H1 (cell line): ENCODE measurements around the gene INPP5A. TPM values are rescaled to one million over a fixed set of nuclear protein-coding genes. Genes with fewer than 3 reads are reported as not detected.
A peak's percentile ranks its signal among the peaks of the same experiment; 100 is the strongest.

Experiments
- CTCF ChIA-PET: fragments of 300-600 bp; sonication (Branson Sonifier 250); formaldehyde crosslinking; loops from one replicate; lab custom pipeline; 2021; ENCODE audit not compliant: partially characterized antibody; lab: Charles Lee
- POLR2A ChIA-PET: fragments of 300-600 bp; sonication (Branson Sonifier 250); formaldehyde crosslinking; loops from one replicate; lab custom pipeline; 2021; ENCODE audit warnings: inconsistent platforms; ENCODE audit not compliant: partially characterized antibody; lab: Charles Lee
- DNase-seq, 2 experiments: peaks; one replicate each; pipeline versions ENCODE4 v3.0.0 to v3.0.0-alpha.2; 2010 to 2022; ENCODE audit warnings: low spot score in 2 of 2, low read depth in 1 of 2, mixed read lengths in 1 of 2
- FAIRE-seq: peaks from 2 replicates; lab custom pipeline; 2011; peaks lifted over from hg19 to GRCh38; lab: Jason Lieb, UNC
- H2AFZ ChIP-seq: 2 replicates; pipeline ENCODE4 v1.8.1; 2012; ENCODE audit warnings: low read length, inconsistent platforms
- H2AK5ac ChIP-seq: 2 replicates; pipeline ENCODE4 v1.6.1; 2013; ENCODE audit warnings: low read depth, low read length
- H2BK120ac ChIP-seq: replicated peaks from 2 replicates; pipeline ENCODE3; 2013; ENCODE audit warnings: low read depth, low read length, inconsistent platforms
- H2BK12ac ChIP-seq: 2 replicates; pipeline ENCODE4 v1.6.1; 2013; ENCODE audit warnings: low read depth, low read length
- H2BK15ac ChIP-seq: 2 replicates; pipeline ENCODE4 v1.6.1; 2013; ENCODE audit warnings: low read length
- H2BK20ac ChIP-seq: 2 replicates; pipeline ENCODE4 v1.6.1; 2013; ENCODE audit warnings: low read length
- H2BK5ac ChIP-seq: 2 replicates; pipeline ENCODE4 v1.6.1; 2013; ENCODE audit warnings: low read depth, low read length
- H3K14ac ChIP-seq: 2 replicates; pipeline ENCODE4 v1.6.1; 2013; ENCODE audit warnings: inconsistent platforms; ENCODE audit not compliant: insufficient read length
- H3K18ac ChIP-seq: 2 replicates; pipeline ENCODE4 v1.6.1; 2013; ENCODE audit warnings: low read length; ENCODE audit errors: extremely low read depth
- H3K23ac ChIP-seq: 2 replicates; pipeline ENCODE4 v1.6.1; 2013; ENCODE audit warnings: inconsistent platforms; ENCODE audit not compliant: insufficient read length
- H3K23me2 ChIP-seq: 2 replicates; pipeline ENCODE4 v1.6.1; 2013; ENCODE audit warnings: low read depth, low read length
- H3K27ac ChIP-seq: 2 replicates; pipeline ENCODE4 v1.6.1; 2011; ENCODE audit warnings: low read depth, low read length, inconsistent platforms
- H3K27me3 ChIP-seq, 4 experiments: replicated peaks in 1 of 4; 1 replicate in 1 of 4; 2 replicates in 3 of 4; pipeline versions ENCODE4 v1.6.1 to v1.8.1; 2011 to 2013; ENCODE audit warnings: low read length in 3 of 4, mild to moderate bottlenecking in 3 of 4, inconsistent platforms in 2 of 4, mixed read lengths in 2 of 4, moderate library complexity in 1 of 4; ENCODE audit not compliant: control insufficient read depth in 3 of 4, insufficient read depth in 3 of 4; ENCODE audit errors: extremely low read depth in 1 of 4
- H3K36me3 ChIP-seq, 4 experiments: 2 replicates each; pipeline versions ENCODE4 v1.6.1 to v1.8.1; 2011 to 2013; ENCODE audit warnings: mild to moderate bottlenecking in 4 of 4, low read length in 3 of 4, moderate library complexity in 2 of 4, control low read depth in 1 of 4, inconsistent platforms in 1 of 4; ENCODE audit not compliant: insufficient read depth in 4 of 4, control insufficient read depth in 2 of 4
- H3K4ac ChIP-seq: replicated peaks from 2 replicates; pipeline ENCODE3; 2013; ENCODE audit warnings: low read length, low read depth, mixed read lengths, inconsistent platforms; ENCODE audit not compliant: insufficient read length
- H3K4me1 ChIP-seq, 4 experiments: replicated peaks in 1 of 4; 1 replicate in 1 of 4; 2 replicates in 3 of 4; pipeline versions ENCODE4 v1.6.1 to v1.8.1; 2011 to 2013; ENCODE audit warnings: low read length in 3 of 4, inconsistent platforms in 2 of 4, mixed read lengths in 1 of 4; ENCODE audit not compliant: insufficient read depth in 4 of 4, control insufficient read depth in 3 of 4
- H3K4me2 ChIP-seq, 2 experiments: 2 replicates each; pipeline versions ENCODE4 v1.6.1 to v1.8.1; 2011 to 2013; ENCODE audit warnings: low read depth in 2 of 2, low read length in 2 of 2, control low read depth in 1 of 2, inconsistent platforms in 1 of 2, mild to moderate bottlenecking in 1 of 2; ENCODE audit not compliant: insufficient read depth in 1 of 2
- H3K4me3 ChIP-seq, 4 experiments: fragments of 200-600, 300-600 bp in 1 of 4; sonication (generic), shearing (Covaris generic), sonication (Bioruptor Twin) in 1 of 4; 2 replicates each; pipeline versions ENCODE4 v1.5.1 to v1.8.1; 2011 to 2016; ENCODE audit warnings: low read length in 4 of 4, low read depth in 3 of 4, control low read depth in 2 of 4, inconsistent platforms in 2 of 4, mild to moderate bottlenecking in 2 of 4, mixed read lengths in 1 of 4, moderate library complexity in 1 of 4; ENCODE audit not compliant: insufficient read depth in 2 of 4; ENCODE audit errors: extremely low read depth in 1 of 4
- H3K56ac ChIP-seq: replicated peaks from 2 replicates; pipeline ENCODE3; 2013; ENCODE audit warnings: low read depth, mild to moderate bottlenecking, mixed read lengths, low read length, inconsistent platforms; ENCODE audit not compliant: insufficient read length
- H3K79me1 ChIP-seq: 2 replicates; pipeline ENCODE4 v1.6.1; 2013; ENCODE audit warnings: low read depth, low read length, control low read depth
- H3K79me2 ChIP-seq, 2 experiments: 2 replicates each; pipeline versions ENCODE4 v1.6.1 to v1.8.1; 2012 to 2013; ENCODE audit warnings: low read length in 2 of 2, mild to moderate bottlenecking in 2 of 2, inconsistent platforms in 1 of 2; ENCODE audit not compliant: insufficient read depth in 2 of 2, control insufficient read depth in 1 of 2
- H3K9ac ChIP-seq, 4 experiments: replicated peaks in 1 of 4; 1 replicate in 1 of 4; 2 replicates in 3 of 4; pipeline versions ENCODE4 v1.6.1 to v1.8.1; 2011 to 2013; ENCODE audit warnings: low read depth in 3 of 4, low read length in 3 of 4, control low read depth in 2 of 4, mild to moderate bottlenecking in 2 of 4, moderate library complexity in 2 of 4, inconsistent platforms in 1 of 4; ENCODE audit errors: extremely low read depth in 1 of 4
- H3K9me3 ChIP-seq, 2 experiments: 2 replicates each; pipeline versions ENCODE4 v1.6.1 to v1.8.1; 2012 to 2013; ENCODE audit warnings: mild to moderate bottlenecking in 2 of 2, moderate library complexity in 2 of 2, control low read depth in 1 of 2, inconsistent platforms in 1 of 2, low read depth in 1 of 2, low read length in 1 of 2, mixed read lengths in 1 of 2; ENCODE audit not compliant: insufficient read depth in 2 of 2
- H4K20me1 ChIP-seq, 2 experiments: replicated peaks in 1 of 2; 2 replicates each; pipeline versions ENCODE3 to v1.8.1; 2011 to 2013; ENCODE audit warnings: inconsistent platforms in 2 of 2, low read length in 2 of 2, mild to moderate bottlenecking in 1 of 2; ENCODE audit not compliant: insufficient read depth in 2 of 2, control insufficient read depth in 1 of 2
- H4K5ac ChIP-seq: 2 replicates; pipeline ENCODE4 v1.6.1; 2013; ENCODE audit warnings: low read length, low read depth, mixed read lengths, inconsistent platforms; ENCODE audit not compliant: insufficient read length
- H4K8ac ChIP-seq: 2 replicates; pipeline ENCODE4 v1.8.0; 2013; ENCODE audit warnings: mild to moderate bottlenecking, moderate library complexity, low read length, inconsistent platforms; ENCODE audit not compliant: insufficient read depth; ENCODE audit errors: extremely low read depth
- H4K91ac ChIP-seq: replicated peaks from 2 replicates; pipeline ENCODE3; 2013; ENCODE audit warnings: low read length, mixed read lengths, inconsistent platforms; ENCODE audit not compliant: insufficient read length
- E2F6 ChIP-seq: IDR thresholded peaks from 2 replicates; pipeline ENCODE4 v1.6.1; 2012; ENCODE audit warnings: inconsistent platforms
- SP1 ChIP-seq: IDR thresholded peaks from 2 replicates; pipeline ENCODE4 v1.6.1; 2011; ENCODE audit warnings: low read depth, low read length
- WGBS, 2 experiments: shearing (Covaris generic) in 1 of 2; methylation state at CpG; one replicate each; pipeline versions ENCODE4 v1.1.6 to v1.1.7; 2013 to 2015; ENCODE audit warnings: low lambda C conversion rate in 2 of 2, mixed read lengths in 2 of 2, inconsistent platforms in 1 of 2, low coverage in 1 of 2, missing lambda C conversion rate in 1 of 2; ENCODE audit not compliant: insufficient replicate concordance in 2 of 2, insufficient coverage in 1 of 2, insufficient read length in 1 of 2; ENCODE audit errors: extremely low coverage in 1 of 2, missing lambda C conversion rate in 1 of 2; 5-methylcytosine and 5-hydroxymethylcytosine counted together
- polyA plus RNA-seq, 7 experiments: library from polyadenylated mRNA; depleted of rRNA in 3 of 7; stranded (reverse) in 5 of 7; unstranded in 2 of 7; fragments of >200 nt in 5 of 7; fragments of 200-250 nt in 2 of 7; gene quantifications; 1 replicate in 5 of 7; 2 replicates in 1 of 7; 4 replicates in 1 of 7; pipeline versions ENCODE4 v1.2.1 to v1.2.3, GENCODE V29; 2011 to 2013; ENCODE audit warnings: missing spikeins in 2 of 7, mixed read lengths in 2 of 7
- total RNA-seq: library from RNA; stranded (reverse); fragmentation: NEBNext Ultra II Directional; extraction: Animal tissue kit (Norgen Biotek cat#: 25700); gene quantifications from 2 replicates; pipeline ENCODE4 v1.2.1, GENCODE V29; 2021

INPP5A gene
- total and polyA plus RNA-seq, 2 of the 8 experiments (the other 6 are each of a cell fraction or from before 2014, with no cell fraction given), result 19.7 to 27.5 TPM

DNA sequence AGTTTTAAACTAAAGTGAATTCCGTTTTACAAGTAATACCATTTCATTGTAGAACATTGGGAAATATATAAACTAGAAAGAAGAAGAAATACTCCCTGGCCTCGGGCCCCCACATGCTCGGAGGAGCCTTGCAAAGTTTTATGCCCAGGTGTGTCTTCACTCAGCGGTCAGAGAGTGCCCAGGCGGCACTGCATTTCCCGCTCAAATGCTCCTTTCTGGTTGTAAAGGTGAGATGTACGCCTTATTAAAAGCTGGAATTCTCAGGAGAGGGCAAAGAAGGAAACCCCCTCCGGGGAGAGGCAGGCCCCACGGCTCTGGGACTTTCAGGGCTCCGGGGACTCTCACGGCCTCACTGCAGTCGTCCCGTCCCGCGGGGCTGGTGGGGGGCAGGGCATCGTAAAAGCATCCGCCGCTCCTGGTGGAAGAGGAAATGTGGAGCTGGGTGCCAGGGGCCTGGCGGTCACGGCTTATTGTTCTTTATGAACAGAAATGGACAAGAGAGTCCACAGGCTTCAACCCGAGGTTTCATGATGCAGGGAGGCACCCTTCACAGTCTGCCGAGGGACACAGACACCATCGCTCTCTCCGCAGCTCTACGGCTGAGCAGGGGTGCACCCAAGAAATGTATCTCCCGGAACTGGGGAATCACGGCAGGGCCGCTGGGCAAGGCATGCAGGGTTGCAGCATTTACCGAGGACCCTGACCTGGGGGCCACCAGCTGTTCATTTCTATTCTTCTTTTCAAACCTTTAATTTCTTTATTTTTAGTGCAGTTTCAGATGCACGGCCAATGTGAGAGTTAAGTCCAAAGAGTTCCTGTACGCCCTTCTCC lies 47.7 kb upstream of the INPP5A start:
- Histone ChIP-seq H3K56ac (no peak overlapping the region), H3K9me3 (peaks cover 0 to 15% of the 10 kb centered on the region in 2 experiments; a peak in 1 of 4 replicates), H3K4ac (no peak overlapping the region), H3K23me2 (no peaks in the 10 kb centered on the region), H2BK12ac (no peak overlapping the region), H3K9ac (no peak overlapping the region), H3K79me2 (no peaks in the 10 kb centered on the region), H4K8ac (peak overlapping the region; percentile 71; the same call in 1 of the 2 replicates), H2AK5ac (no peak overlapping the region), H2BK120ac (no peak overlapping the region), H2BK20ac (no peak overlapping the region), H4K20me1 (no peaks in the 10 kb centered on the region), H4K5ac (no peak overlapping the region), H3K4me3 (no peak overlapping the region), H3K14ac (no peak overlapping the region), H3K27ac (no peak overlapping the region), H3K27me3 (peaks cover 0 to 4% (median 0%) of the 10 kb centered on the region in 4 experiments; a peak in 1 of 7 replicates), H4K91ac (no peak overlapping the region), H3K4me2 (no peak overlapping the region), H2BK15ac (no peak overlapping the region), H3K4me1 (no peaks in the 10 kb centered on the region; a peak in 1 of 7 replicates), H2AFZ (no peak overlapping the region), H3K36me3 (no peaks in the 10 kb centered on the region), H3K18ac (no peak overlapping the region), H3K23ac (no peak overlapping the region), H2BK5ac (no peak overlapping the region), H3K79me1 (no peaks in the 10 kb centered on the region)
- ChIA-PET CTCF (interaction anchor here (1.0 kb wide), 1 partner anchor 13 kb away, joined by 3 read pairs; no protein-coding TSS in a partner anchor), POLR2A (no interaction called here)
- 94% methylated on average over 30 of the region's 31 CpGs; no CpG with 5 or more reads in 1 of the 2 experiments for WGBS, 2 experiments
- TF ChIP-seq E2F6, result peak; percentile 60; the same call in 1 of the 2 replicates
- TF ChIP-seq SP1, result no peak
- no peak for FAIRE-seq
- DNase-seq, result no peak
